Measurements from ENCODE around the gene APBA1.

APBA1 gene

GRCh38 chr9:69572611-69573010 is 99.6 kb downstream of the APBA1 start:
- DNase-seq (ENCODE audit: low read depth in 1 of 2, low spot score in 1 of 2): no peak

DNA sequence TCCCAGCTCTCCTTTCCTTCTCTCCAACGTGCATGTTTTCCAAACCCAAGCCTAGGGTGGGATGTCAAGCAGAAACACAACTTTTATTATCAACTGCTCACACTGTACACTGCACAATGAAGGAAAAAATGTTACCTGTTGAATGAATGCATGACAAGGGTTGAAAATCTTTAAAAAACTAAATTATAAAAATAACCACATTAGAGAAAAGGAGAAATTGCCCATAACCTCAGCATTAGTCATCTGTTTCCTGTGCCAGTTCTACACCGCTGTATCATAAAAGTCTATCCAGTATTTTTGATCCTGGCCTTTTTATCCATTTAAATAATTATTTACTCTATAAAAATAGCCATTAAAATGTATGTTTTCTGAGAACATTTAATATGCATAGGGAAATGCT is 101.1 kb downstream of the APBA1 start:
- TF ChIP-seq, protein P1, sequence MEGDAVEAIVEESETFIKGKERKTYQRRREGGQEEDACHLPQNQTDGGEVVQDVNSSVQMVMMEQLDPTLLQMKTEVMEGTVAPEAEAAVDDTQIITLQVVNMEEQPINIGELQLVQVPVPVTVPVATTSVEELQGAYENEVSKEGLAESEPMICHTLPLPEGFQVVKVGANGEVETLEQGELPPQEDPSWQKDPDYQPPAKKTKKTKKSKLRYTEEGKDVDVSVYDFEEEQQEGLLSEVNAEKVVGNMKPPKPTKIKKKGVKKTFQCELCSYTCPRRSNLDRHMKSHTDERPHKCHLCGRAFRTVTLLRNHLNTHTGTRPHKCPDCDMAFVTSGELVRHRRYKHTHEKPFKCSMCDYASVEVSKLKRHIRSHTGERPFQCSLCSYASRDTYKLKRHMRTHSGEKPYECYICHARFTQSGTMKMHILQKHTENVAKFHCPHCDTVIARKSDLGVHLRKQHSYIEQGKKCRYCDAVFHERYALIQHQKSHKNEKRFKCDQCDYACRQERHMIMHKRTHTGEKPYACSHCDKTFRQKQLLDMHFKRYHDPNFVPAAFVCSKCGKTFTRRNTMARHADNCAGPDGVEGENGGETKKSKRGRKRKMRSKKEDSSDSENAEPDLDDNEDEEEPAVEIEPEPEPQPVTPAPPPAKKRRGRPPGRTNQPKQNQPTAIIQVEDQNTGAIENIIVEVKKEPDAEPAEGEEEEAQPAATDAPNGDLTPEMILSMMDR (IDR thresholded peaks at IDR 0.05; ENCODE audit: insufficient read depth, low read length): no peak
- TF ChIP-seq POLR2AphosphoS5 (IDR thresholded peaks at IDR 0.05; ENCODE audit: low read depth): no peak
- TF ChIP-seq SPI1 (IDR thresholded peaks at IDR 0.05; ENCODE audit: borderline replicate concordance, low read depth): no peak
- no peak for TF ChIP-seq GABPA (IDR thresholded peaks at IDR 0.05; ENCODE audit: low read depth)
- TF ChIP-seq REST (IDR thresholded peaks at IDR 0.05; ENCODE audit: insufficient replicate concordance, low read depth): no peak
- H3K4me3 ChIP-seq (replicated peaks; ENCODE audit: insufficient read depth, low read length): no peak overlapping the region
- H3K27me3 ChIP-seq (ENCODE audit: insufficient read depth, poor library complexity, severe bottlenecking): no peaks in the 10 kb centered on the region
- H3K27ac ChIP-seq (replicated peaks): no peak overlapping the region
- DNase-seq (ENCODE audit: low read depth in 1 of 2, low spot score in 1 of 2): no peak

More at GRCh38 chr9:69572611-69573010, 99.6 kb downstream of the APBA1 start:
- H3K27me3 ChIP-seq (ENCODE audit: insufficient read depth, poor library complexity, severe bottlenecking): no peaks in the 10 kb centered on the region
- H3K27ac ChIP-seq (replicated peaks): no peak overlapping the region
- TF ChIP-seq POLR2AphosphoS5 (IDR thresholded peaks at IDR 0.05; ENCODE audit: low read depth) (no peak), SPI1 (IDR thresholded peaks at IDR 0.05; ENCODE audit: borderline replicate concordance, low read depth) (no peak)
- no peak overlapping the region for H3K4me3 ChIP-seq (replicated peaks; ENCODE audit: insufficient read depth, low read length)

GRCh38 chr9:69569738-69570451 is 102.3 kb downstream of the APBA1 start:
- Histone ChIP-seq H3K27ac (replicated peaks) (no peak overlapping the region), H3K27me3 (ENCODE audit: insufficient read depth, poor library complexity, severe bottlenecking) (no peaks in the 10 kb centered on the region), H3K4me3 (replicated peaks; ENCODE audit: insufficient read depth, low read length) (no peak overlapping the region)
- TF ChIP-seq, protein P1 (IDR thresholded peaks at IDR 0.05; ENCODE audit: insufficient read depth, low read length): no peak
- TF ChIP-seq SPI1 (IDR thresholded peaks at IDR 0.05; ENCODE audit: borderline replicate concordance, low read depth) (no peak), POLR2AphosphoS5 (IDR thresholded peaks at IDR 0.05; ENCODE audit: low read depth) (no peak), GABPA (IDR thresholded peaks at IDR 0.05; ENCODE audit: low read depth) (no peak), REST (IDR thresholded peaks at IDR 0.05; ENCODE audit: insufficient replicate concordance, low read depth) (no peak)
- DNase-seq (ENCODE audit: low read depth in 1 of 2, low spot score in 1 of 2): no peak

DNA sequence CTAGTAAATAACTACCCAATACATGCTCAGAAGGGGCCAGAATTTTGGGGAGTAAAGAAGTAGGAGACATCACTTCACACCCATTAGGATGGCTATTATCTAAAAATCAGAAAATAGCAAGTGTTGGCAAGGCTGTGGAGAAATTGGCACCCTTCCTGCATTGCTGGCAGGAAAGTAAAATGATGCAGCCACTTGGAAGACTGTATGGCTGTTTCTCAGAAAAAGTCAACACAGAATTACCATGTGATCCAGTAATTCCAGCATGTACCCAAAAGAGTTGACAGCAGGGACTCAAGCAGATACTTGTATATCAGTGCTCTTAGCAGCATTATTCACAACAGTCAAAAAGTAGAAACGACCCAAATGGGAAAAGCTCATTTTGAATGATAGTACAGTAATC is 107.6 kb downstream of the APBA1 start:
- TF ChIP-seq, protein P1 (IDR thresholded peaks at IDR 0.05; ENCODE audit: insufficient read depth, low read length): no peak
- no peak for TF ChIP-seq POLR2AphosphoS5 (IDR thresholded peaks at IDR 0.05; ENCODE audit: low read depth)
- no peak for TF ChIP-seq GABPA (IDR thresholded peaks at IDR 0.05; ENCODE audit: low read depth)
- TF ChIP-seq REST (IDR thresholded peaks at IDR 0.05; ENCODE audit: insufficient replicate concordance, low read depth): no peak
- TF ChIP-seq SPI1 (IDR thresholded peaks at IDR 0.05; ENCODE audit: borderline replicate concordance, low read depth): no peak
- no peak overlapping the region for H3K27ac ChIP-seq (replicated peaks)
- H3K27me3 ChIP-seq (ENCODE audit: insufficient read depth, poor library complexity, severe bottlenecking): no peaks in the 10 kb centered on the region
- DNase-seq (ENCODE audit: low read depth in 1 of 2, low spot score in 1 of 2): no peak
- no peak overlapping the region for H3K4me3 ChIP-seq (replicated peaks; ENCODE audit: insufficient read depth, low read length)
